H1 (cell line): ENCODE measurements around the gene AZI2. TPM values are rescaled to one million over a fixed set of nuclear protein-coding genes. Genes with fewer than 3 reads are reported as not detected.

Experiments
- CTCF ChIA-PET: fragments of 300-600 bp; sonication (Branson Sonifier 250); formaldehyde crosslinking; loops from one replicate; lab custom pipeline; 2021; ENCODE audit not compliant: partially characterized antibody; lab: Charles Lee
- POLR2A ChIA-PET: fragments of 300-600 bp; sonication (Branson Sonifier 250); formaldehyde crosslinking; loops from one replicate; lab custom pipeline; 2021; ENCODE audit warnings: inconsistent platforms; ENCODE audit not compliant: partially characterized antibody; lab: Charles Lee
- DNase-seq, 2 experiments: peaks; one replicate each; pipeline versions ENCODE4 v3.0.0 to v3.0.0-alpha.2; 2010 to 2022; ENCODE audit warnings: low spot score in 2 of 2, low read depth in 1 of 2, mixed read lengths in 1 of 2
- FAIRE-seq: peaks from 2 replicates; lab custom pipeline; 2011; peaks lifted over from hg19 to GRCh38; lab: Jason Lieb, UNC
- H2AFZ ChIP-seq: 2 replicates; pipeline ENCODE4 v1.8.1; 2012; ENCODE audit warnings: low read length, inconsistent platforms
- H2AK5ac ChIP-seq: 2 replicates; pipeline ENCODE4 v1.6.1; 2013; ENCODE audit warnings: low read depth, low read length
- H2BK120ac ChIP-seq: replicated peaks from 2 replicates; pipeline ENCODE3; 2013; ENCODE audit warnings: low read depth, low read length, inconsistent platforms
- H2BK12ac ChIP-seq: 2 replicates; pipeline ENCODE4 v1.6.1; 2013; ENCODE audit warnings: low read depth, low read length
- H2BK15ac ChIP-seq: 2 replicates; pipeline ENCODE4 v1.6.1; 2013; ENCODE audit warnings: low read length
- H2BK20ac ChIP-seq: 2 replicates; pipeline ENCODE4 v1.6.1; 2013; ENCODE audit warnings: low read length
- H2BK5ac ChIP-seq: 2 replicates; pipeline ENCODE4 v1.6.1; 2013; ENCODE audit warnings: low read depth, low read length
- H3K14ac ChIP-seq: 2 replicates; pipeline ENCODE4 v1.6.1; 2013; ENCODE audit warnings: inconsistent platforms; ENCODE audit not compliant: insufficient read length
- H3K18ac ChIP-seq: 2 replicates; pipeline ENCODE4 v1.6.1; 2013; ENCODE audit warnings: low read length; ENCODE audit errors: extremely low read depth
- H3K23ac ChIP-seq: 2 replicates; pipeline ENCODE4 v1.6.1; 2013; ENCODE audit warnings: inconsistent platforms; ENCODE audit not compliant: insufficient read length
- H3K23me2 ChIP-seq: 2 replicates; pipeline ENCODE4 v1.6.1; 2013; ENCODE audit warnings: low read depth, low read length
- H3K27ac ChIP-seq: 2 replicates; pipeline ENCODE4 v1.6.1; 2011; ENCODE audit warnings: low read depth, low read length, inconsistent platforms
- H3K27me3 ChIP-seq, 4 experiments: replicated peaks in 1 of 4; 1 replicate in 1 of 4; 2 replicates in 3 of 4; pipeline versions ENCODE4 v1.6.1 to v1.8.1; 2011 to 2013; ENCODE audit warnings: low read length in 3 of 4, mild to moderate bottlenecking in 3 of 4, inconsistent platforms in 2 of 4, mixed read lengths in 2 of 4, moderate library complexity in 1 of 4; ENCODE audit not compliant: control insufficient read depth in 3 of 4, insufficient read depth in 3 of 4; ENCODE audit errors: extremely low read depth in 1 of 4
- H3K36me3 ChIP-seq, 4 experiments: 2 replicates each; pipeline versions ENCODE4 v1.6.1 to v1.8.1; 2011 to 2013; ENCODE audit warnings: mild to moderate bottlenecking in 4 of 4, low read length in 3 of 4, moderate library complexity in 2 of 4, control low read depth in 1 of 4, inconsistent platforms in 1 of 4; ENCODE audit not compliant: insufficient read depth in 4 of 4, control insufficient read depth in 2 of 4
- H3K4ac ChIP-seq: replicated peaks from 2 replicates; pipeline ENCODE3; 2013; ENCODE audit warnings: low read length, low read depth, mixed read lengths, inconsistent platforms; ENCODE audit not compliant: insufficient read length
- H3K4me1 ChIP-seq, 4 experiments: replicated peaks in 1 of 4; 1 replicate in 1 of 4; 2 replicates in 3 of 4; pipeline versions ENCODE4 v1.6.1 to v1.8.1; 2011 to 2013; ENCODE audit warnings: low read length in 3 of 4, inconsistent platforms in 2 of 4, mixed read lengths in 1 of 4; ENCODE audit not compliant: insufficient read depth in 4 of 4, control insufficient read depth in 3 of 4
- H3K4me2 ChIP-seq, 2 experiments: 2 replicates each; pipeline versions ENCODE4 v1.6.1 to v1.8.1; 2011 to 2013; ENCODE audit warnings: low read depth in 2 of 2, low read length in 2 of 2, control low read depth in 1 of 2, inconsistent platforms in 1 of 2, mild to moderate bottlenecking in 1 of 2; ENCODE audit not compliant: insufficient read depth in 1 of 2
- H3K4me3 ChIP-seq, 4 experiments: fragments of 200-600, 300-600 bp in 1 of 4; sonication (generic), shearing (Covaris generic), sonication (Bioruptor Twin) in 1 of 4; 2 replicates each; pipeline versions ENCODE4 v1.5.1 to v1.8.1; 2011 to 2016; ENCODE audit warnings: low read length in 4 of 4, low read depth in 3 of 4, control low read depth in 2 of 4, inconsistent platforms in 2 of 4, mild to moderate bottlenecking in 2 of 4, mixed read lengths in 1 of 4, moderate library complexity in 1 of 4; ENCODE audit not compliant: insufficient read depth in 2 of 4; ENCODE audit errors: extremely low read depth in 1 of 4
- H3K56ac ChIP-seq: replicated peaks from 2 replicates; pipeline ENCODE3; 2013; ENCODE audit warnings: low read depth, mild to moderate bottlenecking, mixed read lengths, low read length, inconsistent platforms; ENCODE audit not compliant: insufficient read length
- H3K79me1 ChIP-seq: 2 replicates; pipeline ENCODE4 v1.6.1; 2013; ENCODE audit warnings: low read depth, low read length, control low read depth
- H3K79me2 ChIP-seq, 2 experiments: 2 replicates each; pipeline versions ENCODE4 v1.6.1 to v1.8.1; 2012 to 2013; ENCODE audit warnings: low read length in 2 of 2, mild to moderate bottlenecking in 2 of 2, inconsistent platforms in 1 of 2; ENCODE audit not compliant: insufficient read depth in 2 of 2, control insufficient read depth in 1 of 2
- H3K9ac ChIP-seq, 4 experiments: replicated peaks in 1 of 4; 1 replicate in 1 of 4; 2 replicates in 3 of 4; pipeline versions ENCODE4 v1.6.1 to v1.8.1; 2011 to 2013; ENCODE audit warnings: low read depth in 3 of 4, low read length in 3 of 4, control low read depth in 2 of 4, mild to moderate bottlenecking in 2 of 4, moderate library complexity in 2 of 4, inconsistent platforms in 1 of 4; ENCODE audit errors: extremely low read depth in 1 of 4
- H3K9me3 ChIP-seq, 2 experiments: 2 replicates each; pipeline versions ENCODE4 v1.6.1 to v1.8.1; 2012 to 2013; ENCODE audit warnings: mild to moderate bottlenecking in 2 of 2, moderate library complexity in 2 of 2, control low read depth in 1 of 2, inconsistent platforms in 1 of 2, low read depth in 1 of 2, low read length in 1 of 2, mixed read lengths in 1 of 2; ENCODE audit not compliant: insufficient read depth in 2 of 2
- H4K20me1 ChIP-seq, 2 experiments: replicated peaks in 1 of 2; 2 replicates each; pipeline versions ENCODE3 to v1.8.1; 2011 to 2013; ENCODE audit warnings: inconsistent platforms in 2 of 2, low read length in 2 of 2, mild to moderate bottlenecking in 1 of 2; ENCODE audit not compliant: insufficient read depth in 2 of 2, control insufficient read depth in 1 of 2
- H4K5ac ChIP-seq: 2 replicates; pipeline ENCODE4 v1.6.1; 2013; ENCODE audit warnings: low read length, low read depth, mixed read lengths, inconsistent platforms; ENCODE audit not compliant: insufficient read length
- H4K8ac ChIP-seq: 2 replicates; pipeline ENCODE4 v1.8.0; 2013; ENCODE audit warnings: mild to moderate bottlenecking, moderate library complexity, low read length, inconsistent platforms; ENCODE audit not compliant: insufficient read depth; ENCODE audit errors: extremely low read depth
- H4K91ac ChIP-seq: replicated peaks from 2 replicates; pipeline ENCODE3; 2013; ENCODE audit warnings: low read length, mixed read lengths, inconsistent platforms; ENCODE audit not compliant: insufficient read length
- BACH1 ChIP-seq: IDR thresholded peaks from 2 replicates; pipeline ENCODE4 v1.6.1; 2012; ENCODE audit warnings: low read length, improper control_type of control experiment
- CBX8 ChIP-seq: fragments of 300-800, 300-1000 bp; sonication (generic); IDR thresholded peaks from 2 replicates; pipeline ENCODE4 v1.7.1; 2016; ENCODE audit warnings: low read depth, low read length, borderline replicate concordance
- GABPA ChIP-seq: IDR thresholded peaks from 2 replicates; pipeline ENCODE4 v1.6.1; 2011; ENCODE audit warnings: mild to moderate bottlenecking, low read length, moderate library complexity, borderline replicate concordance; ENCODE audit not compliant: insufficient read depth
- MAFK ChIP-seq: IDR thresholded peaks from 2 replicates; pipeline ENCODE4 v1.6.1; 2012; ENCODE audit warnings: low read depth, mild to moderate bottlenecking, improper control_type of control experiment, low read length
- NANOG ChIP-seq: IDR thresholded peaks from 2 replicates; pipeline ENCODE4 v1.6.1; 2011; ENCODE audit warnings: low read length, low read depth, mild to moderate bottlenecking, inconsistent platforms; ENCODE audit not compliant: insufficient read depth, poor library complexity, severe bottlenecking
- NRF1 ChIP-seq: IDR thresholded peaks from 2 replicates; pipeline ENCODE4 v1.6.1; 2011; ENCODE audit warnings: mild to moderate bottlenecking, low read depth, low read length, improper control_type of control experiment
- TAF1 ChIP-seq: IDR thresholded peaks from 2 replicates; pipeline ENCODE4 v1.6.1; 2011; ENCODE audit warnings: mild to moderate bottlenecking, low read depth, low read length
- TAF7 ChIP-seq: optimal IDR thresholded peaks from 2 replicates; pipeline ENCODE3; 2011; ENCODE audit warnings: low read depth, mild to moderate bottlenecking, inconsistent platforms, low read length, moderate library complexity, borderline replicate concordance
- TEAD4 ChIP-seq: IDR thresholded peaks from 2 replicates; pipeline ENCODE4 v1.6.1; 2012; ENCODE audit warnings: low read depth, low read length, inconsistent platforms, mixed read lengths
- WGBS, 2 experiments: shearing (Covaris generic) in 1 of 2; methylation state at CpG; one replicate each; pipeline versions ENCODE4 v1.1.6 to v1.1.7; 2013 to 2015; ENCODE audit warnings: low lambda C conversion rate in 2 of 2, mixed read lengths in 2 of 2, inconsistent platforms in 1 of 2, low coverage in 1 of 2, missing lambda C conversion rate in 1 of 2; ENCODE audit not compliant: insufficient replicate concordance in 2 of 2, insufficient coverage in 1 of 2, insufficient read length in 1 of 2; ENCODE audit errors: extremely low coverage in 1 of 2, missing lambda C conversion rate in 1 of 2; 5-methylcytosine and 5-hydroxymethylcytosine counted together
- polyA plus RNA-seq, 7 experiments: library from polyadenylated mRNA; depleted of rRNA in 3 of 7; stranded (reverse) in 5 of 7; unstranded in 2 of 7; fragments of >200 nt in 5 of 7; fragments of 200-250 nt in 2 of 7; gene quantifications; 1 replicate in 5 of 7; 2 replicates in 1 of 7; 4 replicates in 1 of 7; pipeline versions ENCODE4 v1.2.1 to v1.2.3, GENCODE V29; 2011 to 2013; ENCODE audit warnings: missing spikeins in 2 of 7, mixed read lengths in 2 of 7
- total RNA-seq: library from RNA; stranded (reverse); fragmentation: NEBNext Ultra II Directional; extraction: Animal tissue kit (Norgen Biotek cat#: 25700); gene quantifications from 2 replicates; pipeline ENCODE4 v1.2.1, GENCODE V29; 2021
- TF ChIP-seq, protein P1 (sequence below), 3 experiments: IDR thresholded peaks; 1 replicate in 2 of 3; 2 replicates in 1 of 3; pipeline versions ENCODE4 v1.5.1 to v1.6.1; 2011; ENCODE audit warnings: low read length in 3 of 3, mild to moderate bottlenecking in 3 of 3, inconsistent platforms in 2 of 3, low read depth in 1 of 3, moderate library complexity in 1 of 3; ENCODE audit not compliant: insufficient read depth in 1 of 3; ENCODE audit errors: control extremely low read depth in 1 of 3
- TF ChIP-seq, protein P2 (sequence below): IDR thresholded peaks from 2 replicates; pipeline ENCODE4 v1.6.1; 2012; ENCODE audit warnings: inconsistent platforms

Gene AZI2
- total and polyA plus RNA-seq, 2 of the 8 experiments (the other 6 are each of a cell fraction or from before 2014, with no cell fraction given), result 17.4 to 39.2 TPM

DNA sequence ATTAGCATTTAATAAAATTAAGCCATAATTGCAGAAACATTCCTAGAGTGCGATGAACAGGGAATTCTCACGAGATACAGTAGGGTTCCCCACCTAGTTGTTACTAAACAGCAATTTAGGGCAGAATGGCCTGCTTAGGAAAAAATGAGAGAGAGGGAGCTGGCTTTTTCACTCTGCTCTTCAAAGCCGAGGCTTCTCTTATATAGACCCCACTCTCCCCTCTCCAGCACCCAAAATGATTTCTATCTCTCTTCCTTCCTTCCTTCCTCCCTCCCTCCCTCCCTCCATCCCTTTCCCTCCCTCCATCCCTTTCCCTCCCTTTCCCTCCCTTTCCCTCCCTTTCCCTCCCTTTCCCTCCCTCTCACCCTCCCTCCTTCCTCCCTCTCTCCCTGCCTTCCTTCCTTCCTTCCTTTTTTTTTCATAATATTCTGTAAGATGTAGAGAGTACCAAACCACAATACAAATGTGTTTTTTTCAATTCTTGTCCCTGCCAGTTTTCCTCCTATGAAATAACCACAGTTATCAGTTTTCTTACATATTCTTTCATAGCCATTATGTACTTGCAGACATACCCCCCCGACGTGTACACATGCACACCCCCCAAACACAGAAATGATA, 48.2 kb downstream of the AZI2 start:
- Histone ChIP-seq H3K9me3 (no peaks in the 10 kb centered on the region), H3K4me1 (no peaks in the 10 kb centered on the region)
- TF ChIP-seq NANOG, result no peak
- TF ChIP-seq CBX8, result no peak
- TF ChIP-seq, protein P1, sequence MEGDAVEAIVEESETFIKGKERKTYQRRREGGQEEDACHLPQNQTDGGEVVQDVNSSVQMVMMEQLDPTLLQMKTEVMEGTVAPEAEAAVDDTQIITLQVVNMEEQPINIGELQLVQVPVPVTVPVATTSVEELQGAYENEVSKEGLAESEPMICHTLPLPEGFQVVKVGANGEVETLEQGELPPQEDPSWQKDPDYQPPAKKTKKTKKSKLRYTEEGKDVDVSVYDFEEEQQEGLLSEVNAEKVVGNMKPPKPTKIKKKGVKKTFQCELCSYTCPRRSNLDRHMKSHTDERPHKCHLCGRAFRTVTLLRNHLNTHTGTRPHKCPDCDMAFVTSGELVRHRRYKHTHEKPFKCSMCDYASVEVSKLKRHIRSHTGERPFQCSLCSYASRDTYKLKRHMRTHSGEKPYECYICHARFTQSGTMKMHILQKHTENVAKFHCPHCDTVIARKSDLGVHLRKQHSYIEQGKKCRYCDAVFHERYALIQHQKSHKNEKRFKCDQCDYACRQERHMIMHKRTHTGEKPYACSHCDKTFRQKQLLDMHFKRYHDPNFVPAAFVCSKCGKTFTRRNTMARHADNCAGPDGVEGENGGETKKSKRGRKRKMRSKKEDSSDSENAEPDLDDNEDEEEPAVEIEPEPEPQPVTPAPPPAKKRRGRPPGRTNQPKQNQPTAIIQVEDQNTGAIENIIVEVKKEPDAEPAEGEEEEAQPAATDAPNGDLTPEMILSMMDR (IDR thresholded peaks at IDR 0.05; ENCODE audit: control extremely low read depth in 1 of 3, insufficient read depth in 1 of 3, low read depth in 1 of 3, low read length in 3 of 3), result no peak
- no peak for TF ChIP-seq GABPA
- no peak for TF ChIP-seq MAFK
- TF ChIP-seq, protein P2, sequence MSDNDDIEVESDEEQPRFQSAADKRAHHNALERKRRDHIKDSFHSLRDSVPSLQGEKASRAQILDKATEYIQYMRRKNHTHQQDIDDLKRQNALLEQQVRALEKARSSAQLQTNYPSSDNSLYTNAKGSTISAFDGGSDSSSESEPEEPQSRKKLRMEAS, result no peak
- no peak for TF ChIP-seq TEAD4
- no peak for TF ChIP-seq TAF1
- no peak for TF ChIP-seq BACH1
- no peak for TF ChIP-seq NRF1
- TF ChIP-seq TAF7, result no peak

More for the DNA sequence above, 48.2 kb downstream of the AZI2 start:
- Histone ChIP-seq H3K18ac (no peak overlapping the region), H3K79me2 (no peaks in the 10 kb centered on the region), H2BK5ac (no peak overlapping the region), H3K14ac (no peak overlapping the region), H2AK5ac (no peak overlapping the region), H4K5ac (no peak overlapping the region), H2BK12ac (no peak overlapping the region), H2AFZ (no peak overlapping the region), H3K27me3 (no peaks in the 10 kb centered on the region), H4K91ac (no peak overlapping the region), H3K36me3 (no peaks in the 10 kb centered on the region), H4K20me1 (no peaks in the 10 kb centered on the region), H2BK20ac (no peak overlapping the region), H3K9ac (no peak overlapping the region), H3K23me2 (no peaks in the 10 kb centered on the region), H2BK15ac (no peak overlapping the region), H4K8ac (no peak overlapping the region), H3K4me3 (no peak overlapping the region), H2BK120ac (no peak overlapping the region), H3K79me1 (no peaks in the 10 kb centered on the region), H3K4me2 (no peak overlapping the region), H3K23ac (no peak overlapping the region), H3K56ac (no peak overlapping the region), H3K27ac (no peak overlapping the region), H3K4ac (no peak overlapping the region)
- ChIA-PET POLR2A (no interaction called here), CTCF (no interaction called here)
- FAIRE-seq (no peak), DNase-seq (no peak)
- WGBS, 2 experiments, result 97% methylated on average over 5 of the region's 5 CpGs; no CpG with 5 or more reads in 1 of the 2 experiments
